ENCODE measurements around the gene CCDC182.

CCDC182 gene

DNA sequence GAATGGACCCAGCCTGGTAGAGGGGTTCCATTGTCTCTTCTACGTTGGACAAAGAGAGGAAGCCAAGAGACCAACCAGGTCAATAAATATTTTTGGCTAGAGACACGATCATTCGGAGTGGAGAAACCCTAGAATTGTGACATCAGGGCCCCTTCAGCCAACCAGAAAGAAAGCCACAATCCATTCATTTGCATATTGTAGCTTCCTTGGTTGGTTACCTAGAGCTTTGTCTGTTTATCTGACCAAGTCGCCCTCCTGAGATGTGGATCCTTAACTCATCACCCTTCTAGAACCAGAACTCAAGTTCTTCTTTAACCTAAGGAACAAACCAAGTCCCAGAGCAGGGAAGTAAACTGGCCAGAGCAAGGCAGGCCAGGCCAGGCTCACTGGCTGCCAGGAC, at the start of gene CCDC182:
CCDC182 (minus strand) TSS at position 58 of the 400 bp plus-strand sequence; CDS start at position 31, 27 bp downstream.
- Histone ChIP-seq H3K9me3 (ENCODE audit: control insufficient read depth, insufficient read depth, low read length) (no peaks in the 10 kb centered on the region), H3K36me3 (ENCODE audit: control insufficient read depth, insufficient read depth, low read length) (no peaks in the 10 kb centered on the region), H3K27ac (ENCODE audit: low read depth, low read length) (no peak within 1 kb of the TSS), H3K9ac (ENCODE audit: low read depth, low read length) (no peak within 1 kb of the TSS), H3K4me1 (ENCODE audit: control insufficient read depth, insufficient read depth, low read length) (no peaks in the 10 kb centered on the region), H3K4me3 (ENCODE audit: low read depth, low read length) (no peak within 1 kb of the TSS), H3K27me3 (ENCODE audit: control insufficient read depth, insufficient read depth, low read length) (no peaks in the 10 kb centered on the region; the same call in 1 of the 2 replicates)

GRCh38 chr17:57794841-57795240, 49.7 kb upstream of the CCDC182 start:
- no peaks in the 10 kb centered on the region for H3K36me3 ChIP-seq (ENCODE audit: control insufficient read depth, insufficient read depth, low read length)
- no peak overlapping the region for H3K9ac ChIP-seq (ENCODE audit: low read depth, low read length)
- no peaks in the 10 kb centered on the region for H3K27me3 ChIP-seq (ENCODE audit: control insufficient read depth, insufficient read depth, low read length)
- no peak overlapping the region for H3K4me3 ChIP-seq (ENCODE audit: low read depth, low read length)
- H3K9me3 ChIP-seq (ENCODE audit: control insufficient read depth, insufficient read depth, low read length), result no peaks in the 10 kb centered on the region
- no peak overlapping the region for H3K27ac ChIP-seq (ENCODE audit: low read depth, low read length)
- no peaks in the 10 kb centered on the region for H3K4me1 ChIP-seq (ENCODE audit: control insufficient read depth, insufficient read depth, low read length)

DNA sequence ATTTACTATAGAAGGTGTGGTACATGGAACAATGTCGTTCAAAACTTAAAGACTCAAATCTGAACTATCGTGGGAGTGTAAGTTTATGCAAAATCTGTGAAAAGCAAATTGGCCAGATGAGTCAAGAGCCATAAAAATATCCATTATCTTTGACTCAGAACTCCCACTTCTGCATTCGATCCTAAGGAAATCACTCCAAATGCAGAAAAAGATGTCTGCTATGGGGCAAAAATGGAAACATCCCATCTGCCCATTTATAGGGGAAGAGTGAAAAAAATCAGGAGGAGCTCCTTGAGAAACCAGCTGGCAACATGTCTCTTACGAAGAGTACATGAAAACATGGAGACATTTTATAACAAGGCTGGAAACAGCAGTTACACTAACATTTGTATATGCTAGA, 43.6 kb upstream of the CCDC182 start:
- Histone ChIP-seq H3K4me3 (ENCODE audit: low read depth, low read length) (no peak overlapping the region), H3K9ac (ENCODE audit: low read depth, low read length) (no peak overlapping the region), H3K36me3 (ENCODE audit: control insufficient read depth, insufficient read depth, low read length) (no peaks in the 10 kb centered on the region), H3K27ac (ENCODE audit: low read depth, low read length) (no peak overlapping the region), H3K4me1 (ENCODE audit: control insufficient read depth, insufficient read depth, low read length) (no peaks in the 10 kb centered on the region), H3K27me3 (ENCODE audit: control insufficient read depth, insufficient read depth, low read length) (peaks cover 16% of the 10 kb centered on the region), H3K9me3 (ENCODE audit: control insufficient read depth, insufficient read depth, low read length) (no peaks in the 10 kb centered on the region)

GRCh38 chr17:57785022-57785421, 39.9 kb upstream of the CCDC182 start:
- Histone ChIP-seq H3K9me3 (ENCODE audit: control insufficient read depth, insufficient read depth, low read length) (no peaks in the 10 kb centered on the region), H3K36me3 (ENCODE audit: control insufficient read depth, insufficient read depth, low read length) (no peaks in the 10 kb centered on the region), H3K27me3 (ENCODE audit: control insufficient read depth, insufficient read depth, low read length) (peaks cover 18% of the 10 kb centered on the region), H3K4me3 (ENCODE audit: low read depth, low read length) (no peak overlapping the region), H3K4me1 (ENCODE audit: control insufficient read depth, insufficient read depth, low read length) (peaks cover 10% of the 10 kb centered on the region), H3K9ac (ENCODE audit: low read depth, low read length) (no peak overlapping the region), H3K27ac (ENCODE audit: low read depth, low read length) (no peak overlapping the region)

DNA sequence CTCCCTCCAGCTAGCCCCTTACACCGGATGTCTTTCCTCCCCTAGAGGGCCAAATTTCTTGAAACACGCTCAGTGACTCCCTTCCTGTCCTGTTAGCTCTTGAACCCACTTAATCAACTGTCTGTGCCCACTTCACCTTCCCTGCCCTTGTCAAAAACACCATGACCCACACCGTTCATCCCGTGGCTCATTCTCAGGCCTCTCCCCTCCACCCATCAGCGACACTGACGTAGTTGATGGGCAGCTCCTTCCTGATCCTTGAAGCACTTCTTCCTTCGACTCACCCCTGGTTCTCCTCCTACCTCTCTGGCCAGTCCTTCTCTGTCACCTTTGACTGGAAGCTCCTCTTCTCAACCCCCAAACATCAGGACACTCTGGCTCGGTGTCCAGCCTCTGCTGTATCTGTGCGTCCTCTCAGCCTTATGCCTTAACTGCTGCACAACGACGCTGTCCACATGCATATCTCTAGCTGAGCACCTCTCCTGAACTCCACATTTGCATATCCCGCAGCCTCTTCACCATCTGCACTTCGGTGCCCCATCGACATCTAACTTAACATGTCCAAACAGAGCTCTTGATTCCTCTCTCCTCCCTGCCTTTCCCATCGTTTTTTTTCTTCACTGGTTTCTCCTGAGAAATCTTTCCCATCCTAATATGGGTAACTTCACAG, 39.3 kb upstream of the CCDC182 start:
- Histone ChIP-seq H3K4me1 (ENCODE audit: control insufficient read depth, insufficient read depth, low read length) (peaks cover 10% of the 10 kb centered on the region), H3K27me3 (ENCODE audit: control insufficient read depth, insufficient read depth, low read length) (peaks cover 18% of the 10 kb centered on the region), H3K36me3 (ENCODE audit: control insufficient read depth, insufficient read depth, low read length) (no peaks in the 10 kb centered on the region), H3K27ac (ENCODE audit: low read depth, low read length) (no peak overlapping the region), H3K4me3 (ENCODE audit: low read depth, low read length) (no peak overlapping the region), H3K9me3 (ENCODE audit: control insufficient read depth, insufficient read depth, low read length) (no peaks in the 10 kb centered on the region), H3K9ac (ENCODE audit: low read depth, low read length) (no peak overlapping the region)

GRCh38 chr17:57783338-57783742, 38.2 kb upstream of the CCDC182 start:
- no peak overlapping the region for H3K4me3 ChIP-seq (ENCODE audit: low read depth, low read length)
- H3K36me3 ChIP-seq (ENCODE audit: control insufficient read depth, insufficient read depth, low read length), result no peaks in the 10 kb centered on the region
- peaks cover 18% of the 10 kb centered on the region for H3K27me3 ChIP-seq (ENCODE audit: control insufficient read depth, insufficient read depth, low read length)
- H3K4me1 ChIP-seq (ENCODE audit: control insufficient read depth, insufficient read depth, low read length), result peaks cover 10% of the 10 kb centered on the region
- no peaks in the 10 kb centered on the region for H3K9me3 ChIP-seq (ENCODE audit: control insufficient read depth, insufficient read depth, low read length)
- no peak overlapping the region for H3K9ac ChIP-seq (ENCODE audit: low read depth, low read length)
- H3K27ac ChIP-seq (ENCODE audit: low read depth, low read length), result no peak overlapping the region

DNA sequence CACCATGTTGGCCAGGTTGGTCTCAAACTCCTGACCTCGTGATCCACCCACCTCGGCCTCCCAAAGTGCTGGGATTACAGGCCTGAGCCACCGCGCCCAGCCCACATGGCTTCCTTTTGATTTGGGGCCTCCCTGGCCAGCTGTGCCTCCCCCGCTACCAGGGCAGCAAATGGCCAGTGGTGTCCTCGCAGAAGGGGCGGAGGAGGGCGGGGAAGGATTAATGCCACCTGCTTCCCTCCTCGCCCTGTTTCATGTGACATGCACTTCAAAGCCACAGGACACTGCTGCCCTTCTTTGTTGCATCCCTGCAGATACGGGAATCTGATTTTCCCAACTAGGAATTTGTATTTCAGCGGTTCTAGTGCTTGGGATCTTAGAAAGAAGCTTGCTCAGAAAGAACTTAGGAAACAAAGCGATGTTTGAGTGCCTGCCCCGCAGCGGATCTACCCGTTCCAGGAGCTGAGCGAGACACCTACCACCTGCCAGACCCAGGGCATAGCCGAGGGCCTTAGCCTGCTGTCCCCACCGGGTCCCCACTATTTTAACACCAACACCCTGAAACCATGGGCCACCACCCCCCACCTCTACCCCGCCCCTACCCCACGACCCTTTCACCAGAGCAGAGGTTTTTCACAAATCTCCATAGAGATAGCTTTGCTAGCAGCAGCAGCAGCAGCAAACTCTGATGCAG, 37.7 kb upstream of the CCDC182 start:
- H3K27me3 ChIP-seq (ENCODE audit: control insufficient read depth, insufficient read depth, low read length), result peaks cover 18% of the 10 kb centered on the region
- no peak overlapping the region for H3K27ac ChIP-seq (ENCODE audit: low read depth, low read length)
- H3K36me3 ChIP-seq (ENCODE audit: control insufficient read depth, insufficient read depth, low read length), result no peaks in the 10 kb centered on the region
- H3K4me1 ChIP-seq (ENCODE audit: control insufficient read depth, insufficient read depth, low read length), result peaks cover 10% of the 10 kb centered on the region
- H3K4me3 ChIP-seq (ENCODE audit: low read depth, low read length), result no peak overlapping the region
- no peak overlapping the region for H3K9ac ChIP-seq (ENCODE audit: low read depth, low read length)
- H3K9me3 ChIP-seq (ENCODE audit: control insufficient read depth, insufficient read depth, low read length), result no peaks in the 10 kb centered on the region

DNA sequence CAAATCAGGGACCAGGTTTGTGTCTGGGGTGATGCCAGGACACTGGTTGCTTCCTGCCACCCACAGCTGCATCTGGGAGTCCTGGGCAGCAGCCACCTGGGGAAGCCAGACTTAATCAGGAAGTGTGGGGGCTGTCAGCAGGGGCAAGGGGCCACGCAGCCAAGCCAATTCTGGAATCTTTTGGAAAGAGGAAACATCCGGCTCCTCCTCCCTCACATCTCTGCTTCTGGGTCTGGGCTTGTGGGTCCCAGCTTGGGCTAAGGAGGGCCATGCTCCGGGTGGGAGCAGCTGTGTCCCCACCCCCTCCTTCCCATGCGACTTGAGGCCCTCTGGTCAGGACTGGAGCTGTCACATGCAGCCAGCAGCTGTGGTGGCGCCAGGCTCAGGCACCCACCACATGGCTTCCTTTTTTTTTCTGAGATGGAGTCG, 37.0 kb upstream of the CCDC182 start:
- Histone ChIP-seq H3K9me3 (ENCODE audit: control insufficient read depth, insufficient read depth, low read length) (no peaks in the 10 kb centered on the region), H3K27me3 (ENCODE audit: control insufficient read depth, insufficient read depth, low read length) (peaks cover 18% of the 10 kb centered on the region), H3K9ac (ENCODE audit: low read depth, low read length) (no peak overlapping the region), H3K4me3 (ENCODE audit: low read depth, low read length) (no peak overlapping the region), H3K27ac (ENCODE audit: low read depth, low read length) (no peak overlapping the region), H3K4me1 (ENCODE audit: control insufficient read depth, insufficient read depth, low read length) (peaks cover 10% of the 10 kb centered on the region), H3K36me3 (ENCODE audit: control insufficient read depth, insufficient read depth, low read length) (no peaks in the 10 kb centered on the region)

DNA sequence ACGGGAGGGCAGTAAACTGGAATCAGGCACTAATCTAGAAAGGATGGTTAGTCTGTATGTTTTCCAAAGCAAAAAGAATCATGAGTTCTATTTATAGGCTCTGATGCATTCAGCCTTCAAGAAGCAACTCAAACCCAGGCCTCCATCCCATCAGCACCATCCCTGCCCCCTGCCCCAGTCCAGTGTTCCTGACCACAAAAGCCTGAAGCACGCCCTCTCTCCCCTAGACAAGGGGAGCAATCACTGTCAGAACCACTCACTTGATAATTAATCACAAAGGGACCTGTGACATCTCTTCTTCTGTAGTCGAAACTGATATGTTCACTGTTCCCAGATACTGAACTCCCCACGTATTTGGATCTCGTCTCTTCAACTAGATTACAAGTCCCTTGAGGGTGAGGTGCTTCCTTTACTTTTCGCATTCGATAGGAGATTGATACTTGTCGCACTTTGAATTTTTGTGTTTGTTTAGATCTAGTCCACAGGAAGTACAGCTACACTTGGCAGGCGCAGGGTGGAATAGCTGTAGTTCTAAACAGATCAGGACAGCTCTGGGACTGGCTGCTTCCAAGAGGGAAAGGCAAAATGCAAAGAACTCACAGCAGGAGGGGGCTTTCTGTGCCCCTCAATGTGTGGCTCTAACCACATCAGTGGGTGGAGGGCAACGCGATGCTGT, 36.4 kb upstream of the CCDC182 start:
- Histone ChIP-seq H3K36me3 (ENCODE audit: control insufficient read depth, insufficient read depth, low read length) (no peaks in the 10 kb centered on the region), H3K27me3 (ENCODE audit: control insufficient read depth, insufficient read depth, low read length) (peaks cover 18% of the 10 kb centered on the region), H3K4me1 (ENCODE audit: control insufficient read depth, insufficient read depth, low read length) (peaks cover 10% of the 10 kb centered on the region), H3K27ac (ENCODE audit: low read depth, low read length) (no peak overlapping the region), H3K9me3 (ENCODE audit: control insufficient read depth, insufficient read depth, low read length) (no peaks in the 10 kb centered on the region), H3K9ac (ENCODE audit: low read depth, low read length) (no peak overlapping the region), H3K4me3 (ENCODE audit: low read depth, low read length) (no peak overlapping the region)

DNA sequence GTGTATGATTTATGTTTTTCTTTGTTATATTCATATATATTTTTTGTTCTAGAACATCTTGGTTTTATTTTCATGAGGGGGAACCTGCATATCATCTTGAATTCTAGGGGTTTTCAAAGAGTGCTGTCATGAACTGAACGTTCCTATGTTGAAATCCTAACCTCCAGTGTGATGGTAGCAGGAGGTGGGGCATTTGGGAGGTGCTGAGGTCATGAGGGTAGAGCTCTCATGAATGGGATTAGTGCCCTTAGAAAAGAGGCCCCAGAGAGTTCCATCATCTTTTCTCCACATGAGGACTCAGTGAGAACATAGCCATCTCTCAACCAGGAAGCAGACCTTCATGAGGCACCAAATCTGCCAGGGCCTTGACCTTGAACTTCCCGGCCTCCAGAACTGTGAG, 34.6 kb upstream of the CCDC182 start:
- H3K27me3 ChIP-seq (ENCODE audit: control insufficient read depth, insufficient read depth, low read length), result peaks cover 12% of the 10 kb centered on the region
- H3K4me3 ChIP-seq (ENCODE audit: low read depth, low read length), result no peak overlapping the region
- H3K9me3 ChIP-seq (ENCODE audit: control insufficient read depth, insufficient read depth, low read length), result no peaks in the 10 kb centered on the region
- peaks cover 10% of the 10 kb centered on the region for H3K4me1 ChIP-seq (ENCODE audit: control insufficient read depth, insufficient read depth, low read length)
- no peaks in the 10 kb centered on the region for H3K36me3 ChIP-seq (ENCODE audit: control insufficient read depth, insufficient read depth, low read length)
- no peak overlapping the region for H3K9ac ChIP-seq (ENCODE audit: low read depth, low read length)
- no peak overlapping the region for H3K27ac ChIP-seq (ENCODE audit: low read depth, low read length)

- peaks cover 10% of the 10 kb centered on the region for H3K4me1 ChIP-seq (ENCODE audit: control insufficient read depth, insufficient read depth, low read length)
- H3K4me3 ChIP-seq (ENCODE audit: low read depth, low read length), result no peak overlapping the region
- no peak overlapping the region for H3K27ac ChIP-seq (ENCODE audit: low read depth, low read length)
- no peaks in the 10 kb centered on the region; the same call in 1 of the 2 replicates for H3K27me3 ChIP-seq (ENCODE audit: control insufficient read depth, insufficient read depth, low read length)
- H3K9me3 ChIP-seq (ENCODE audit: control insufficient read depth, insufficient read depth, low read length), result no peaks in the 10 kb centered on the region
- H3K36me3 ChIP-seq (ENCODE audit: control insufficient read depth, insufficient read depth, low read length), result no peaks in the 10 kb centered on the region
- no peak overlapping the region for H3K9ac ChIP-seq (ENCODE audit: low read depth, low read length)
These were observed 33.2 kb upstream of the CCDC182 start for GRCh38 chr17:57778306-57778705.

All from HUES48 (cell line).